ENCODE data around the gene STRN4. TPM values are rescaled to one million over a fixed set of nuclear protein-coding genes. Genes with fewer than 3 reads are reported as not detected.

STRN4 gene
- polyA plus RNA-seq, 3 donors, result 37.5 to 239 (median 48.0) TPM

- Mint-ChIP-seq H3K9me3 (peaks cover 0 to 3% (median 0%) of the 10 kb centered on the region in 7 donors), H3K4me3 (peak overlapping the region in 1 of 2 donors; percentile 24), H3K36me3 (peaks cover 48 to 67% of the 10 kb centered on the region in 2 donors), H3K4me1 (peaks cover 44% of the 10 kb centered on the region), H3K27me3 (ENCODE audit: low read depth in 3 of 3) (peaks cover 4 to 9% (median 6%) of the 10 kb centered on the region in 3 donors), H3K27ac (no peak overlapping the region)
- Histone ChIP-seq H4K20me1 (ENCODE audit: insufficient read depth, low read length) (peaks cover 83% of the 10 kb centered on the region), H3K4me3 (replicated peaks in 1 of 3; ENCODE audit: low read depth in 2 of 3, low read length in 3 of 3) (no peak overlapping the region), H3K27ac (ENCODE audit: low read depth in 1 of 2, low read length in 2 of 2) (no peak overlapping the region), H3K27me3 (ENCODE audit: control insufficient read depth in 2 of 2, insufficient read depth in 2 of 2, low read length in 2 of 2) (peaks cover 0 to 4% of the 10 kb centered on the region in 2 donors), H3K4me2 (replicated peaks; ENCODE audit: extremely low read depth, low read length, poor library complexity, severe bottlenecking) (no peak overlapping the region), H3K9me3 (replicated peaks in 1 of 2; ENCODE audit: control insufficient read depth in 1 of 2, insufficient read depth in 1 of 2, low read length in 2 of 2) (no peaks in the 10 kb centered on the region), H3K79me2 (ENCODE audit: insufficient read depth, low read length) (peaks cover 10% of the 10 kb centered on the region), H3K36me3 (replicated peaks in 1 of 2; ENCODE audit: control insufficient read depth in 1 of 2, insufficient read depth in 2 of 2, low read length in 2 of 2) (peaks cover 60 to 61% of the 10 kb centered on the region in 2 donors), H3K9ac (ENCODE audit: insufficient read depth, low read length, poor library complexity, severe bottlenecking) (no peak overlapping the region), H3K4me1 (ENCODE audit: control insufficient read depth in 1 of 2, insufficient read depth in 2 of 2, low read length in 2 of 2) (peaks cover 39 to 47% of the 10 kb centered on the region in 2 donors), H2AFZ (ENCODE audit: insufficient read depth, low read depth, low read length, poor library complexity, severe bottlenecking) (no peak overlapping the region)
- 94% methylated on average over 22 of the region's 22 CpGs for WGBS (ENCODE audit: insufficient coverage)
- no peak for TF ChIP-seq CTCF (IDR thresholded peaks at IDR 0.05)
- DNase-seq, result no peak
- intact Hi-C loops (cut with micrococcal nuclease), result no loop called here
These were observed 25.6 kb downstream of the STRN4 start for GRCh38 chr19:46720503-46721239.

DNA sequence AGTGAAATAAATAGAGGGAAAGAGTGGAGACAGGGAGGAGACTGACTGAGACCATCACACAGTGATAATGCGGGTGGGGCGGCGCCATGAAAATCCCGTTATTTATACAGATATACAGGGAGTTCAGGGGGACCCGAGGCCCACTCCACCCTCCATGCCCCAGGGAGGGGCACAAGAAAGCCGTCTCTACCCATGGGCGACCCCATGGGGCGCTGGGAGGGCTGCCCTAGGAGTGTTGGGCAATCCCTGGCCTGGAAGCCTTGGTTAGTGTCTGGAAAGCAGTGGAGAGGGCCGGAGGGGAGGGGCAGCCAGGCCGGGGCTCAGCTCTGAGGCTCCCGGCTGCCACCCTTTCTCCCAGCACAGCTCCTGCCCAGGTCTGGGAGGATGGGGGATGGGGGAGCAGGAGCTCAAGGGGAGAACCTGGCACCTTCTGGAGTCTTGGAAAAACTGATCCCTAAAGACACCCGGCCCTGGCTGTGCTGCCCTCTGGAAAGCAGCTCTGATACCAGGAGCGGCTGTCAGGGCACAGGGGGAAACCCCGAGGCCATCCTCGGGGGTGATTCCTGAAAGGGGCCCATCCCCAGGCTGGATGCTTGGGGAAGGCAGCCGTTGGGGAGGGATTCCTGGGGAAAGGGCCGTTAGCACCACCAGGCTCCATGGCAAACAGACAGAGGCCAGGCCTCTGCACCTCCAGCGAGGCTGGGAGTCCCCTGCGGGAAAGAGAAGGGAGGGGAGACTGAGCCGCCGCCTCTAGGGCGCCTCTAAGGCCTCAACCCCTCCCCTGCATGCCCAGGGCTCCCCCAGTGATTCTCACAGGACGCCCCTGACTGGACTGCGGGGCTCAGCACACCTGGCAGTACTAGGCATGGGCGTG, 26.4 kb downstream of the STRN4 start:
- Mint-ChIP-seq H3K4me3 (no peak overlapping the region), H3K27me3 (ENCODE audit: low read depth in 3 of 3) (peaks cover 9 to 16% (median 10%) of the 10 kb centered on the region in 3 donors), H3K4me1 (peaks cover 52% of the 10 kb centered on the region), H3K9me3 (peaks cover 0 to 3% (median 0%) of the 10 kb centered on the region in 7 donors), H3K27ac (peak overlapping the region in 4 of 7 donors; percentile 30 to 60 (median 47)), H3K36me3 (peaks cover 40 to 60% of the 10 kb centered on the region in 2 donors)
- H3K27me3 ChIP-seq (ENCODE audit: control insufficient read depth in 2 of 2, insufficient read depth in 2 of 2, low read length in 2 of 2), result peaks cover 0 to 10% of the 10 kb centered on the region in 2 donors
- no peak for DNase-seq
- 71% methylated on average over 13 of the region's 25 CpGs for WGBS (ENCODE audit: insufficient coverage)
- H3K4me1 ChIP-seq (ENCODE audit: control insufficient read depth in 1 of 2, insufficient read depth in 2 of 2, low read length in 2 of 2), result peaks cover 47 to 55% of the 10 kb centered on the region in 2 donors
- no peaks in the 10 kb centered on the region for H3K9me3 ChIP-seq (replicated peaks in 1 of 2; ENCODE audit: control insufficient read depth in 1 of 2, insufficient read depth in 1 of 2, low read length in 2 of 2)
- H4K20me1 ChIP-seq (ENCODE audit: insufficient read depth, low read length), result peaks cover 80% of the 10 kb centered on the region
- no peak overlapping the region for H2AFZ ChIP-seq (ENCODE audit: insufficient read depth, low read depth, low read length, poor library complexity, severe bottlenecking)
- H3K36me3 ChIP-seq (replicated peaks in 1 of 2; ENCODE audit: control insufficient read depth in 1 of 2, insufficient read depth in 2 of 2, low read length in 2 of 2), result peaks cover 52 to 53% of the 10 kb centered on the region in 2 donors
- H3K27ac ChIP-seq (ENCODE audit: low read depth in 1 of 2, low read length in 2 of 2), result peak overlapping the region; percentile 26 to 57
- H3K9ac ChIP-seq (ENCODE audit: insufficient read depth, low read length, poor library complexity, severe bottlenecking), result no peak overlapping the region
- intact Hi-C loops (cut with micrococcal nuclease), result loop anchor here in 1 of 2 donors (10.0 kb wide), 1 partner anchor 105 kb away; no protein-coding TSS in a partner anchor
- H3K79me2 ChIP-seq (ENCODE audit: insufficient read depth, low read length), result peaks cover 10% of the 10 kb centered on the region
- no peak overlapping the region for H3K4me2 ChIP-seq (replicated peaks; ENCODE audit: extremely low read depth, low read length, poor library complexity, severe bottlenecking)
- TF ChIP-seq CTCF (IDR thresholded peaks at IDR 0.05), result no peak
- H3K4me3 ChIP-seq (replicated peaks in 1 of 3; ENCODE audit: low read depth in 2 of 3, low read length in 3 of 3), result no peak overlapping the region

Data from CD14-positive monocyte (primary cell).